Stimulated activated CD4-positive, alpha-beta T cell treated with anti-CD3 and anti-CD28 coated beads, Interleukin-12 subunit alpha, Interleukin-12 subunit beta, amount 100 ng/mL, for 4 hours (primary cell): Measurements from ENCODE around the gene CACNA1D.

Experiments used
- DNase-seq: peaks from one replicate; pipeline ENCODE4 v3.0.0-alpha.2; 2020

The CACNA1D gene

GRCh38 chr3:53863145-53863544 is 368.7 kb downstream of the CACNA1D start:
- no peak for DNase-seq
